GM19372 (cell line): Measurements from ENCODE around the gene BAMBI.
"Not testable (repeated sequence)": the region's sequence is repeated elsewhere in the genome, so short reads cannot be mapped to it uniquely, and the experiment has no call there.

ENCODE experiments used
- ATAC-seq: cut with Tn5 transposase; IDR thresholded peaks from one replicate; pipeline ENCODE4 v1.9.1; 2021; ENCODE audit warnings: mild to moderate bottlenecking, low read depth, moderate library complexity; ENCODE audit not compliant: unreplicated experiment

The BAMBI gene, protein sequence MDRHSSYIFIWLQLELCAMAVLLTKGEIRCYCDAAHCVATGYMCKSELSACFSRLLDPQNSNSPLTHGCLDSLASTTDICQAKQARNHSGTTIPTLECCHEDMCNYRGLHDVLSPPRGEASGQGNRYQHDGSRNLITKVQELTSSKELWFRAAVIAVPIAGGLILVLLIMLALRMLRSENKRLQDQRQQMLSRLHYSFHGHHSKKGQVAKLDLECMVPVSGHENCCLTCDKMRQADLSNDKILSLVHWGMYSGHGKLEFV

DNA sequence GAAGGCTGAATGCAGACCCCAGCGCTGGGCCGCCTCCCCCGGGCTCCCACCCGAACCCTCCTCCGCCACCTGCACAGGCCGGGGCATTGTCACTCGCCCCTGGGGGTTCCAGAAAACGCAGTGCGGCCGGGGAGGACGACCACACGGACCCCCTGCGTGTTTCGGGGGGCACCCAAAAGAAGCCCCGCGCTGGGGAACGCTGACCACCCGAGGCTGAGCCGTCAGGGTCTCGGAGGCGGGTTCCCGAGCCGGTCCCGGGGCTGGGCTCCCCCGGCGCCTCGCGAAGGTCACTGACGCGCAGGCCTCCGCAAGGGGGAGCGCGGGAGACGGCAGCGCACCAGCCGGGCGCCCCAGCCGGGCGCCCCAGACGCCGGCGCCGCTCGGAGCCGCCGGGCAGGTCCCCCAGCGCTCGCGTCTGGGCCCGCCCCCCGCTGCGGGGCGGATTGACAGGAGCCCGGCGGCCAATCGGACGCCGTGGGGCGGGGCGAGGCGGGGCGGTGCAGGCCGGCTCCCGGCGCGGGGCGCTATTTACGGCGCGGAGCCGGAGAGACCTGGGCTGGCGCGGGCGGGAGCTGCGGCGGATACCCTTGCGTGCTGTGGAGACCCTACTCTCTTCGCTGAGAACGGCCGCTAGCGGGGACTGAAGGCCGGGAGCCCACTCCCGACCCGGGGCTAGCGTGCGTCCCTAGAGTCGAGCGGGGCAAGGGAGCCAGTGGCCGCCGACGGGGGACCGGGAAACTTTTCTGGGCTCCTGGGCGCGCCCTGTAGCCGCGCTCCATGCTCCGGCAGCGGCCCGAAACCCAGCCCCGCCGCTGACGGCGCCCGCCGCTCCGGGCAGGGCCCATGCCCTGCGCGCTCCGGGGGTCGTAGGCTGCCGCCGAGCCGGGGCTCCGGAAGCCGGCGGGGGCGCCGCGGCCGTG is at the start of gene BAMBI:
Gene BAMBI, plus strand, starts transcription at position 554 of the 920 bp plus-strand sequence. CDS start 377 bp downstream, outside the sequence.
- peak; percentile 94 for ATAC-seq

DNA sequence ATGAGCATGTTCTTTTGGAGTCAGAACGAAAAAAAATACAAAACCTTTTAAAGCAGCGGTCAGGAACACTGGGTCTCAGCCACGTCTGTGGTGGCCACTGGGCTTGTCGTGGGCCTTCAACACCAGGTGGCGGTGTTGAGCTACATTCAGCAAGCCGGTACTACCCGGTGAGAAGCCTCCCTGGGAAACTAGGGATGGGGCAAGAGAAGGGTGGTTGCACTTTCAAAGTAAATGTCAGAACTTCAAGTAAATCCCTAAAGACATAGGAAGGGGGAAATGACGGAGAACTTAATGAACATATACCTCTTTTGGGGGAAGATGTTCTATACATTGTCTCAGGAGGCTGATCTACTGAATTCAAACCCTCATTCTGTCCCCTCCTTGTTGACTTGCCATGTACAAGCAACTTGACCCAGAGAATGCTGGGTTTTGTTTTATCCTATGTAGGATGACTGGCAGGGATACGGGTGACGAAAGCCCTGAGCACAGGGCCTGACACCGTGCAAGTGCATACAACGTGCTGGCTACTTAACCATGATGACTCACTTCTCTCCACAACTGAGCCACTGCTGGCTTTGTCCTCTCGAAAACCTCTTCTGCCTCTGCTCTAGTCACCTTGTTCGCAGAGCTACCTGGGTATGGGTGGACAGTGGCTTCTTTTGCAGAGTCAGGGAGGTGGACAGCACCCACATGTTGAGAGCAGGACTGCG is 49.0 kb upstream of the BAMBI start:
- peak; percentile 72 for ATAC-seq

DNA sequence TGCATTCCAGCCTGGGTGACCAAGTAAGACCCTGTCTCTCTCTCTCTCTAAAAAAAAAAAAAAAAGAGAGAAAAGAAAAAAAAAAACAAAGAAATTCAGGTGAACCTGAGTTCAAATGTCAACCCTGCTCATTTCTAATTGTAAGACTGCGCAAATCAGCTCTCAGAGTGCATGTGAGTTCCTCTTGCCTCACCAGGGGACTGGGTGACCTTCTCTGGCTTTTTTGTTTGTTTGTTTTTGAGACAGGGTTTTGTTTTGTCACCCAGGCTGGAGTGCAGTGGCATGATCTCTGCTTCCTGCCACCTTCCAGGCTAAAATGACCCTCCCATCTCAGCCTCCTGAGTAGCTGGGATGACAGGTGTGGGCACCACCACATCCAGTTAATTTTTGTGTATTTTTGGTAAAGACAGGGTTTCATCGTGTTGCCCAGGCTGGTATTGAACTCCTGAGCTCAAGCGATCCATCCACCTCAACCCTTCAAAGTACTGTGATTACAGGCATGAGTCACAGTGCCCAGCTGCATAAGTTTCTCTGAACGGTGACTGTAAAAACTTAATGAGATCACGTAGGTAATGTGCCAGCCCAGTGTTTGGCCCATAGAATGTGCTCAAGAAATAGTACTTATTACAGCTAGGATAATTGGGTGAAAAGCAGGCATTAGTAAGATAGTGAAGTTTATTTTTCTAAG is 45.3 kb upstream of the BAMBI start:
- ATAC-seq: no peak

DNA sequence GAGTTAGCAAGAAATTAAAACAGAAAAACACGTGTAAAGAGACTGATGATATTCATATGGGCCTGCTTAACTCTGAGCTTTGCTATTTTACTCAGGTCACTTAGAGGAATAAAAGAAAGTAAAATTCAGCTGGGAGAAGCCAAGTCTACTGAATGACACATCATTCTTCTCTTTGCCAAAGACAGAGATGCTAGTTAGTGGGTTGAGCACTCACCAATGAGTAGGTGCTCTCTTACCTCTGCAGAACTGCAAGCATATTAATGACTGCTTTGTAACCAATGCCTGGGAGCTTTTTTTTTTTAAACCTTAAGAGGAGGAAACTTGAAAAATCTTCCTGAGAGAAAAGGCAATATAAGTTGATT is 44.8 kb upstream of the BAMBI start:
- ATAC-seq: no peak

DNA sequence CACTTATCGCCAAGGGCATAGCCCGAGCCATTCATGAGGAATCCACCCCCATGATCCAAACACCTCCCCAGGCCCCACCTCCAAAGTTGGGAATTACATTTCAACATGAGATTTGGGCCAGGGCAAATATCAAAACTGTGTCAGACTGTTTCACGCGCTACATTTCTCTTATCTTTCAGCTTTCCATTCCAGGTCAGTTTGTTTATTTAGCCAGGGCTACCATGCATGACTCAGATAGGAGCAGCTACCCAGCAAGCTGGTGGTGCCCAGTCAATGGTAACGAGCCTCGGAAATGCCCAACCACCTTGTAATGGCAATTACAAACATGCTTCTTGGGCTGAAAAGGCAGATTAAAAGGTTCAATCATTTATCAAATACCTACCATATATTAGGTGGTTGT is 43.6 kb upstream of the BAMBI start:
- no peak for ATAC-seq

DNA sequence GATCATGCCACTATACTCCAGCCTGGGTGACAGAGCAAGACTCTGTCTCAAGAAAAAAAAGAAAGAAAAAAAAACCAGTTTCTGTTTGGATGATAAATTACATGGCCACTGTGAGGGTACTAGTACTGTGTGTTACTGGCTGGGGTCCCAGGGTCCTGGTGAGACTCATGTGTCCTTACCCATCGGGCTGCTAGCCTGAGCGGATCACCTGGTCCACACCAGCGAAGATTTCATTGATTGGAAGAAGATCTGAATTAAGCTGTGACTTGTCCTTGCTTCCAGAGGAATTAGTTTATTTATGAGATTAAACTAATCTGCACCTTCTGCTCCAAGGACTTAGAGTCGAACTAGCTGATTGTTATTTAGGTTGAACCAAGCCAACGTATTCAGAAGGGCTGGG is 40.0 kb upstream of the BAMBI start:
- ATAC-seq: no peak

DNA sequence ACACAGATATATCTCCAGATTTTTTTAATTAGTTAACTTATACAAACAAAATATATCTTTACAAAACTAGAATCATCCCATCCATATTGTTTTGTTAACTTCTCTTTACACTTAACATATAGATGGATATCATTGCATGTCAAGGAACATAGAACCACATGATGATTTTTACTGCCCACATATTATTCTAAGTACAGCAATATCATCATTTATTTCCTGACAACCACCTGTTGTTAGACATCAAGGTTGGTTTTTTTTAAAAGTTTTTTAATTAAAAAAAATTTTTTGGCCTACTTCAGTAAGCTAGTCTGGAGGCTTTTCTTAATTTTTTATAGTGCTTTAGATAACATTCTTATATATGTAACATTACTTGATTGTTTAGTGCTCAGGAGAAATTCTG is 38.9 kb upstream of the BAMBI start:
- no peak for ATAC-seq

DNA sequence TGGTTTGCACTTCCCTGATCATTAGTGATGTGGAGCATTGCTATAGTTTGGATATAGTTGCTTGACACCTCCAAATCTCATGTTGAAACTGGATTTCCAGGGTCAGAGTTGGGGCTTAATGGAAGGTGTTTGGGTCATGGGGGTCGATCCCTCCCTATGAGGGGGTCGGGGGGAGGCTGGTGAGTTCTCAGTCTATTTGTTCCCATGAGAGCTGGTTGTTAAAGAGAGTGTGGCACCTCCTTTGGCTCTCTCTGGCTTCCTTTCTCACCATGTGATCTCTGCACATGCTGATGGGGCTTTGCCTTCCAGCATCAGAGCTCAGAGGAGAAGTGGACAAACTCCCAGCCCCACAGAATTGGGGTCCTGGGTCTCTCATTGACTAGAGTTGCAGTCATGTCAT is 36.8 kb upstream of the BAMBI start:
- no peak for ATAC-seq

DNA sequence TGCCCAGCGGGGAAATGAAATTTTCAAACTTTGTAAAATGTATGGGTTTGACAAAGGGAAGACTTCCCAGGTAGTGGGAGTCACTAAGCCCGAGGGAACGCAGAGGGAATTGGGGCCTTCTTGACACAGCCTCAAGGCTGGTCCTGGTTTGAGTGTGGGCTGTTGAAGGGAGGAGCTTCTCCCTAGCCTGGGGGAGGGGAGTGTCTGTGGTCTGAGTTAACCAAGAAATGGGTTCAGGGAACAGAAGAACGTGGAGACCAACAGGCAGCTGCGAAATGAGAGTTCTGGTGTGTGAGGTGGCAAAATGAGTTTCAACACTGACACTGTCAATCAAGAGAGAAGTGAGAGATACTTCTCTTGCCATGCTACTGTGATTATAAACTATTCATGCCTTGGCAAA is 32.7 kb upstream of the BAMBI start:
- no peak for ATAC-seq

DNA sequence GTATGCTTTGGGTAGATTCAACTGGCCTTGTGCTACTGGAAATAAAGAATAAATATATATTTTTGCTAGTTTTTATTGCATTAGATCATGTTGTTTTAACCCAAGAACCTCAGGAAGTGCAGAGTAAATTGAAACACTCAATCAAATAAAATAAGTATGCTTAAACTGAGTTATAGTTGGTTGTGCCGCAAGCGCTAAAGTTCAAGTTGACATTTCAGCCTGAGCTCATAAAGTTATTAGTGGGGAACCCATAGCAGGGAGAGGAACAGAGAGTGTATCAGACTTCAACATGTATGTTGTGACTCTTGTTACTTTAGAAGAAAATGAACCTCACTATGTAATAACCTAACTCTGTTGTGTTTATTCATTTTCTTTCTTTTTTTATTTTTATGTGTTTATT is 25.2 kb upstream of the BAMBI start:
- no peak for ATAC-seq

DNA sequence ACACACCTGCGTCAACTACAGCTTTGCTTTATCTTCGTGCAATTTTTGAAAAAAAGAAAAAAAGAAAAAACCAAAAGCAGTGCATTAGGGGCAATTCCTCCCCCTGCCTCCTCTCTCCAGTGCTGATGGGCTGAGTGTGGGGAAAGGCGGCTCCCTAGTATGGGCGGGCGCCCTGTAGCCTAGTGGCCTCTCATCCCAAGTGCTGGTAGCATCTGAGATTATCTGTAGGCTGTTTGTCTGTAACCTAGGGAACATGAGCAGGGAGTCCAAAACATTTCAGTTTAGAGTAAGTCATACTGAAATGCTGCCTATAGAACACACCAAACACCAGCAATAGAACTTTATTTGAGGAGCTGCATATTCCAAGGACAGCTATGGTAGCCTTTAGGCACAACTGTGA is 24.6 kb upstream of the BAMBI start:
- ATAC-seq: no peak

DNA sequence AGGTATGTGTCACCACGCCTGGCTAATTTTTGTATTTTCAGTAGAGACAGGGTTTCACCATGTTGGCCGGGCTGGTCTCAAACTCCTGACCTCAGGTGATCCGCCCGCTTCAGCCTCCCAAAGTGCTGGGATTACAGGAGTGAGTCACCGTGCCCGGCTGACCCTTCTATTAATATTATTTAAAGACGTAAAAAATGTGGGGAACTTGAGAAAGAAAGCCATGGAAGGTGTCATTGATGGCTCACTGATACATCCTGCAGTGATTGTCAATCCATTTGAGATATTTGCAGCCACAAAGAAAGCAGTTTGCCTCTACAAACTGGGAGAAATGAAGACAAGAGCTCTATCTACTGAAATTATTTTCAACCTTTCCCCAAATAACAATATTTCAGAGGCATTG is 18.5 kb upstream of the BAMBI start:
- not testable (repeated sequence) for ATAC-seq

DNA sequence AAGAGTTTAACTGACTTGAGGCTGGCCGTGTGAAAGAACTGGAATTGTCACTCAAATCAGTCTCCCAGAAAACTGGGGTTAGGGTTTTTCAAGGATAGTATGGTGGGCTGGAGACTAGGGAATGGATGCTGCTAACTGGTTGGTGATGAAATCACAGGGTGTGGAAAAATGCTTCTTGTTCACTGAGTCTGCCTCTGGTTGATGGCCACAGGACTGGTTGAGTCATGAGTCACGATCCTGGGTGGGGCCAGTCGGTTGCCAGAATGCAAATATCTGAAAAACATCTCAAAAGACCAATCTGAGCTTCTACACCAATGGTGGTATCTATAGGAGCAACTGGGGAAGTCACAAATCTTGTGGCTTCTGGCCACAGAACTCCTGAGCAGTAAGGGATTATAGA is 16.3 kb upstream of the BAMBI start:
- no peak for ATAC-seq

DNA sequence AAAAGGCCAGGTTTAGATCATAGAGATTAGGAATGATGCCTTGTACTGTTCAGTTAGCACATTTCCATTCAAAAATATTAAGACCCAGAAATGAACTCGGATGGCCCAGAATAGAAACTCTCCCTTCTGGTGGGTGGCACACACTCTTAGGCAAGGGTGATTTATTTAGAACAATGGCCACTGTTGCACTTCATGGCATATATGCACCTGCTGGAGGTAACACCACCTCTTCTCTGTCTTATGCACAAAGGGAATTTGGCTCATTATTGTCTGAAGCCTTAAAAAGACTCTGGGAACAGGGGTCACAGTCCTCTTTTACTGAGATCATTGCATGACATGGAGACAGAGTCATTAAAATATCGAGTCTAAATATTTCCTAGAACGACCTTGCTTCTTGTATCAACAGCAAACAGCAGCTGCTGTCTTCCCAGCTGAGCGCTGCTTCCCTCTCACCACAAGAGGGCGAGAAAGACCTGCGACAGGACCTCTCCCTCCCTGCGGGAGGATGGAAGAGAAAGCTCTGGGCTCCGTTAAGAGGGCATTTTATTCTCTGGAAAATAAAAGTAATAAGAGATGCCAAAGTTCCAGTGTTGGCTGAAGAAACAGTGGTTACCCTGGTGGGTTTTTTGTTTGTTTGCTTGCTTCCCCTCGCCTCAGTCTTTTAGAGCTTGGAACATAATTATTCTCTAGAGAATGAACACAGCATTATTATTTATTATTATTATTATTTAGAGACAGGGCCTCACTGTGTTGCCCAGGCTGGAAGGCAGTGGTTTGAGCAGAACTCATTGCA is 13.5 kb upstream of the BAMBI start:
- peak; percentile 73 for ATAC-seq

DNA sequence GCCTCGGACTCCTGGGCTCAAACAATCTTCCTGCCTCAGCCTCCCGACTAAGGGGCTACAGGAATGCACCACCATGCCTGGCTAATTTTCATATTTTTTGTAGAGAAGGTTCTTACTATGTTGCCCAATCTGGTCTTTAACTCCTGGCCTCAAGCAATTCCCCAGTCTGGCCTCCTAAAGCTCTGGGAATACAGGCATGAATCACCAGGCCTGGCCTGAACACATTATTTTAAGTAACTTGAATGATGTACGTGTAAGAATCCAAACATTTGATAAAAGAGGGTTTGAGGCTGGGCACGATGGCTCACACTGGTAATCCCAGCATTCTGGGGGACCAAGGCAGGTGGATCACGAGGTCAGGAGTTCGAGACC is 13.0 kb upstream of the BAMBI start:
- no peak for ATAC-seq

DNA sequence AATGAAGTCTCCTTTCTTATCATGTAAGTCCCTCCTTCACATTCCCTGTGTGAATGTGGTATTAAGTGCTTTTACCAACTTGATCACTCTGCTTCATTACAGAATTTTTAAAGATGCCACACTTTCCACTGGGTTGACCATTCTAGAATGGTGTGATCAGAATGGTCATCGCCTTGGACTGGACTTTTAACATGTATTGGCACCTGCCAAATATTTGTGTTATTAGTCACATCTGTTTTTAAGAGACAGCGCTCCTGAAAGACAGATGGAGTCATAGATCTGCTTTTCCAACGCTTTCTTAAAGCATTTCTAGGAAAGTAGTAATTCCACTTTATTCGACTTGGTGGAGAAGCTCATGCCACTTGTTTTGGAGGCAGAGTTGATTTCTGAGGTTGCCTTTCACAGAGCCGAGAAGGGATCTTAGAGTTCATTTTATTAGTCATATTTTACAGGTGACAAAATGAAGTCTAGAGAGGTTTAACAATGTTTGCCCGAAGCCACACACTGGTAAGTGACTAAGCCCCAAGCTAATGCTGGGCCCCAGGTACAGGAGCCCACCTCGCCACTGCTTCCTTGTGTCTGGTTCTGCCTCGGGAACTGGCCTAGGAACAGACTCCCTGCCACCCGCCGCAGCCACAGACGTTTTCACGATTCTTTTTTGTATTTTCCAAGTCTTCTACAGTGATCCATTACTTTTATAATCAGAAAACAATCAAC is 10.4 kb upstream of the BAMBI start:
- no peak for ATAC-seq

DNA sequence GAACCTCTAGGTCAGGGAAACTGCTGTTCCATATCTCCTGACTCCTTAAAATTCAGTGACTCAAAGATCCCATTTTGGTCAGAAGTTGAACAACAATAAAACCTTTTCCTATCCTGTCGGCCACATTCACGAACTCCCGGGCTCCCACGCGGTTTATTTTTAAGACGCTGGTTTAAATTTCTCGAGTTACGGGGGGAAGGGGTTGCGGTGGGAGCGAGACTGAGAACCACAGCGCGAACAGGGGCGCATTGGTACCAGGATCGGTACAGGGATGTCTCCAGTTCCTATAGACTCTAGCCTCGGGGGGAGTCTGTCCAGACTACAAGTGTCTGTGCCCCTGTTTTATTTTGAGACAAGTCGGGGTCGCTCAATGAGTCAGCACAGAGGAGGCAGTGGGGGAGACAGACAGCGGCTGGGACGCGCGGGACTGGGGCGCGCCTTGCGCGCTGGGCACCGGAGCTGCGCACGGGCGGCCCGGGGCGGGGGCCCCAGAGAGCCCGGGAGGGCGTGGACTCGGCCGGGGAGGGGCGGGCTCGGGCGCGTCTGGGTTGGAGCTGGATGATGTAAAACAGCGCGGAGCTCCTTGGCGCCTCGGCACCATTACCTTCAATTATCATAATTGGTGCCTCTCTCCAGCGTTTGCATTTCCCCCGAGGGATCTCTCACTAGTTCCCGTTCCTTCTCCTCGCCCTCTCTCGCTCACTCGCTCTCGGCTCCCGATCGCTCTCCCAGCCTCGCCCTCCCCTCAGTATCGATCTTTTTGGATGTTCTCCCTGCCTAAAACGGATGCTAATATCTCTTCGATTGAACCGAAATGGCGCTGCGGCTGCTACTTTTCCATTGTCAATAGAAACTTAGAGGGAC is 8.7 kb upstream of the BAMBI start:
- peak; percentile 55 for ATAC-seq
